GM18861 (cell line): ENCODE results near the gene EDEM2.
"Not testable (repeated sequence)": the region's sequence is repeated elsewhere in the genome, so short reads cannot be mapped to it uniquely, and the experiment has no call there.

Experiments
- ATAC-seq: cut with Tn5 transposase; IDR thresholded peaks from one replicate; pipeline ENCODE4 v1.9.1; 2021; ENCODE audit not compliant: unreplicated experiment

EDEM2 gene

GRCh38 chr20:35171438-35171752 is 24.3 kb upstream of the EDEM2 start:
- ATAC-seq, result no peak

GRCh38 chr20:35168701-35169409 is 21.7 kb upstream of the EDEM2 start:
- not testable (repeated sequence) for ATAC-seq

GRCh38 chr20:35167787-35168186 is 20.7 kb upstream of the EDEM2 start:
- ATAC-seq, result no peak

- ATAC-seq, result no peak
Observed at GRCh38 chr20:35166242-35166830, 19.2 kb upstream of the EDEM2 start.

GRCh38 chr20:35165221-35166185 is 18.4 kb upstream of the EDEM2 start:
- ATAC-seq, result no peak

GRCh38 chr20:35164531-35164930 is 17.4 kb upstream of the EDEM2 start:
- ATAC-seq, result not testable (repeated sequence)

GRCh38 chr20:35160341-35160740 is 13.2 kb upstream of the EDEM2 start:
- not testable (repeated sequence) for ATAC-seq

- no peak for ATAC-seq
Observed at GRCh38 chr20:35156978-35157377, 9.8 kb upstream of the EDEM2 start.

GRCh38 chr20:35155936-35156335 is 8.8 kb upstream of the EDEM2 start:
- no peak for ATAC-seq

- ATAC-seq, result no peak
Observed at GRCh38 chr20:35151736-35152135, 4.6 kb upstream of the EDEM2 start.

GRCh38 chr20:35150846-35151579 is 3.9 kb upstream of the EDEM2 start:
- ATAC-seq, result no peak

GRCh38 chr20:35147575-35148071 is 487 bp upstream of the EDEM2 start:
- peak; percentile 15 for ATAC-seq

GRCh38 chr20:35146299-35146919 is 727 bp downstream of the EDEM2 start:
- ATAC-seq, result no peak

GRCh38 chr20:35145141-35145564 is 2.0 kb downstream of the EDEM2 start:
- no peak for ATAC-seq

GRCh38 chr20:35144694-35145093 is 2.4 kb downstream of the EDEM2 start:
- no peak for ATAC-seq

GRCh38 chr20:35135867-35136586 is 11.1 kb downstream of the EDEM2 start:
- no peak for ATAC-seq

- no peak for ATAC-seq
Observed at GRCh38 chr20:35134880-35135279, 12.3 kb downstream of the EDEM2 start.

GRCh38 chr20:35134472-35134871 is 12.7 kb downstream of the EDEM2 start:
- no peak for ATAC-seq

- ATAC-seq, result no peak
Observed at GRCh38 chr20:35133735-35134134, 13.4 kb downstream of the EDEM2 start.

GRCh38 chr20:35133031-35133430 is 14.1 kb downstream of the EDEM2 start:
- no peak for ATAC-seq
